Breast epithelium (tissue), 3 donors: ENCODE measurements around the gene RSPH6A.

Experiments used
- POLR2A ChIP-seq: fragments of 450-650 bp; IDR thresholded peaks from one replicate; pipeline ENCODE4 v1.6.1; 2016; ENCODE audit warnings: antibody characterized with exemption, mild to moderate bottlenecking, moderate library complexity
- POLR2AphosphoS5 ChIP-seq, 3 donors: sonication (generic); formaldehyde crosslinking; IDR thresholded peaks; one replicate each; pipeline ENCODE4 v1.6.1; 2017; ENCODE audit warnings: antibody characterized with exemption in 3 of 3
- TF ChIP-seq, protein P1 (sequence below), 3 donors: fragments of 450-650 bp; IDR thresholded peaks; one replicate each; pipeline ENCODE4 v1.5.1; 2016 to 2017; ENCODE audit warnings: antibody characterized with exemption in 3 of 3, mild to moderate bottlenecking in 3 of 3, moderate library complexity in 3 of 3

DNA sequence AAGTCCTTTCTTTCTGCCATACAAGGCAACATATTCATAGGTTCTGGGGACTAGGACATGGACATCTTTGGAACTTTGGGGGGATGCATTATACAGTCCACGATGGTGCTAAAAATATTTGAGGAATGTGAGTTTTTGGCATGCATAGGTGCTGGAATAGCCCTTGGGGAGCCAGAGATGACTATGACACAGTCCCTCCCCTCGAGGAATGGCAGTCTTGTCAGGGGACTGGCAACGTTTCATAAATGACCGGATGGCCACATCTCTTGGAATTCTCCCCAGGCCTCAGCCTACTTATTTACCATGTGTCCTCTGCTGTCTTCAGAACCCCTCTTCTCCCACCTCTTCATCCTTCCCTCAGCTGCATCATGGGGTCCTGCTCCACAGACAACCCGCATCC is 68.2 kb downstream of the RSPH6A start:
- TF ChIP-seq POLR2A: no peak
- TF ChIP-seq, protein P1, sequence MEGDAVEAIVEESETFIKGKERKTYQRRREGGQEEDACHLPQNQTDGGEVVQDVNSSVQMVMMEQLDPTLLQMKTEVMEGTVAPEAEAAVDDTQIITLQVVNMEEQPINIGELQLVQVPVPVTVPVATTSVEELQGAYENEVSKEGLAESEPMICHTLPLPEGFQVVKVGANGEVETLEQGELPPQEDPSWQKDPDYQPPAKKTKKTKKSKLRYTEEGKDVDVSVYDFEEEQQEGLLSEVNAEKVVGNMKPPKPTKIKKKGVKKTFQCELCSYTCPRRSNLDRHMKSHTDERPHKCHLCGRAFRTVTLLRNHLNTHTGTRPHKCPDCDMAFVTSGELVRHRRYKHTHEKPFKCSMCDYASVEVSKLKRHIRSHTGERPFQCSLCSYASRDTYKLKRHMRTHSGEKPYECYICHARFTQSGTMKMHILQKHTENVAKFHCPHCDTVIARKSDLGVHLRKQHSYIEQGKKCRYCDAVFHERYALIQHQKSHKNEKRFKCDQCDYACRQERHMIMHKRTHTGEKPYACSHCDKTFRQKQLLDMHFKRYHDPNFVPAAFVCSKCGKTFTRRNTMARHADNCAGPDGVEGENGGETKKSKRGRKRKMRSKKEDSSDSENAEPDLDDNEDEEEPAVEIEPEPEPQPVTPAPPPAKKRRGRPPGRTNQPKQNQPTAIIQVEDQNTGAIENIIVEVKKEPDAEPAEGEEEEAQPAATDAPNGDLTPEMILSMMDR (IDR thresholded peaks at IDR 0.05): no peak
- TF ChIP-seq POLR2AphosphoS5 (IDR thresholded peaks at IDR 0.05): no peak
